GM19438 (cell line): ENCODE data around the gene MUC20.
"Not testable (repeated sequence)": the region's sequence is repeated elsewhere in the genome, so short reads cannot be mapped to it uniquely, and the experiment has no call there.

ENCODE experiments used
- ATAC-seq: cut with Tn5 transposase; IDR thresholded peaks from one replicate; pipeline ENCODE4 v1.9.1; 2021; ENCODE audit warnings: low read depth; ENCODE audit not compliant: unreplicated experiment

Gene MUC20

GRCh38 chr3:195692781-195693427 lies 27.9 kb upstream of the MUC20 start:
- no peak for ATAC-seq

GRCh38 chr3:195693428-195694216 lies 27.2 kb upstream of the MUC20 start:
- ATAC-seq: no peak

- not testable (repeated sequence) for ATAC-seq
Measured at GRCh38 chr3:195694217-195695076, 26.3 kb upstream of the MUC20 start.

- ATAC-seq: no peak
Measured at GRCh38 chr3:195696632-195697278, 24.0 kb upstream of the MUC20 start.

GRCh38 chr3:195697582-195698324 lies 23.0 kb upstream of the MUC20 start:
- ATAC-seq: no peak

- no peak for ATAC-seq
Measured at GRCh38 chr3:195698325-195698646, 22.5 kb upstream of the MUC20 start.

GRCh38 chr3:195698647-195699387 lies 22.0 kb upstream of the MUC20 start:
- ATAC-seq: no peak

GRCh38 chr3:195699388-195699771 lies 21.4 kb upstream of the MUC20 start:
- no peak for ATAC-seq

GRCh38 chr3:195699860-195700259 lies 20.9 kb upstream of the MUC20 start:
- no peak for ATAC-seq

GRCh38 chr3:195700319-195700718 lies 20.5 kb upstream of the MUC20 start:
- no peak for ATAC-seq

- no peak for ATAC-seq
Measured at GRCh38 chr3:195701042-195701915, 19.5 kb upstream of the MUC20 start.

GRCh38 chr3:195703776-195704175 lies 17.0 kb upstream of the MUC20 start:
- ATAC-seq: no peak

GRCh38 chr3:195704433-195704999 lies 16.3 kb upstream of the MUC20 start:
- no peak for ATAC-seq

- ATAC-seq: no peak
Measured at GRCh38 chr3:195705081-195705991, 15.4 kb upstream of the MUC20 start.

- no peak for ATAC-seq
Measured at GRCh38 chr3:195708061-195708460, 12.7 kb upstream of the MUC20 start.

- ATAC-seq: no peak
Measured at GRCh38 chr3:195708626-195709481, 11.9 kb upstream of the MUC20 start.
